Epithelial cell of prostate (primary cell): ENCODE measurements around the gene FASLG.

Source experiments
- DNase-seq: peaks from one replicate; pipeline ENCODE4 v3.0.0-alpha.2; 2011; ENCODE audit warnings: low read depth, low spot score
- H3K27ac ChIP-seq: fragments of 450-650 bp; 2 replicates; pipeline ENCODE4 v1.5.1; 2017; ENCODE audit warnings: mild to moderate bottlenecking

Gene FASLG

DNA sequence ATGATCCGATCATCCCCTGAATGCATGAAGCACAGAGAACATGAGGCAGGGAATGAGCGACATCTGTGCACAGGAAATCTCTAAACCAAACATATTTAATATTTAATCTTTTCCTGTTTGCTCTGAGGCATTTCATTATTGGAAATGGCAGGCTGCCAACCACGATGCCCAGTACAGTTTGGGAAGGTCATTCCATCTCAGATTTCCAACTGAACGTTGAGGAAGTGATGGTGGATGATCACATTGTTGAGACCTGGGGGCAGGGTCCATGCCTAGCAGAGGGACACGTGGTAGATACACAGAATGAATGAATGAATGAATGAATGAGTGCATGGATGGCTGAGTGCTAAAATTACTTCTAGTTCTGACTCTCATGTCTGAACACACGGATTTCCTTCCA, 15.9 kb upstream of the FASLG start:
- no peak overlapping the region for H3K27ac ChIP-seq
- DNase-seq, result no peak

- no peak for DNase-seq
- no peak overlapping the region for H3K27ac ChIP-seq
Measured at GRCh38 chr1:172646653-172647052, 12.2 kb upstream of the FASLG start.

- DNase-seq, result no peak
- H3K27ac ChIP-seq, result no peak overlapping the region
Measured at GRCh38 chr1:172647110-172647564, 11.8 kb upstream of the FASLG start.

- H3K27ac ChIP-seq, result no peak overlapping the region
- no peak for DNase-seq
Measured at GRCh38 chr1:172647987-172648386, 10.9 kb upstream of the FASLG start.

DNA sequence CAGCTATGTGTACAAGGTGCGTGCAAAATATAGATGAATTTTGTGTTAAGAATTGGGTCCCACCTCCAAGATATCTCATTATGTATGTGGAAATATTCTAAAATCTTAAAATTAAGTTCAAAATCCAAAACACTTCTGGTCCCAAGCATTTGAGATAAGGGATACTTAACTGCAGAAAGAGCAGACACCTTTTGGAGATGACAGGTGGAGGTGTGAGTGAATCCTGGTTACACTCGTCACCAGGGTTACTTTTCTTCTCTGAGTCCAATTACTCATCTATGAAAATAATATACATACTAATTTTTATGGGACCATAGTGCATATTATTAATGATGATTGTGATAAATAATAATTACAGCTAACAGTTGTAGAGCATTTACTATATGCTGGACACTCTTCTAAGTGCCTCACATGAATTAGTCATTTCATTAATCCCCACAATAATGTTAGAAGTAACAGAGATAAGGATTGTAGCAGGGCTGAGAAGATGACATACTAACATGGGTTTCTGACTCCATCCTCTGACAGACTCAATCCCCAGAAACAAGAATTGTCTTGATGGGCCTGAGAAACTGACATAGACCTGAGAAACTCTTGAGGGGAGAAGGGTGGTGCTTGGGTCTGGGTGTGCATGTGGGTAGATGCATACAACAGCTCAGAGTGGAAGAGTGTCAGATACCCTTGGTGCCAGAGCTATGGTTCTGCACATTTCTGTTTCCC, 8.3 kb upstream of the FASLG start:
- no peak for DNase-seq
- H3K27ac ChIP-seq, result no peak overlapping the region

DNA sequence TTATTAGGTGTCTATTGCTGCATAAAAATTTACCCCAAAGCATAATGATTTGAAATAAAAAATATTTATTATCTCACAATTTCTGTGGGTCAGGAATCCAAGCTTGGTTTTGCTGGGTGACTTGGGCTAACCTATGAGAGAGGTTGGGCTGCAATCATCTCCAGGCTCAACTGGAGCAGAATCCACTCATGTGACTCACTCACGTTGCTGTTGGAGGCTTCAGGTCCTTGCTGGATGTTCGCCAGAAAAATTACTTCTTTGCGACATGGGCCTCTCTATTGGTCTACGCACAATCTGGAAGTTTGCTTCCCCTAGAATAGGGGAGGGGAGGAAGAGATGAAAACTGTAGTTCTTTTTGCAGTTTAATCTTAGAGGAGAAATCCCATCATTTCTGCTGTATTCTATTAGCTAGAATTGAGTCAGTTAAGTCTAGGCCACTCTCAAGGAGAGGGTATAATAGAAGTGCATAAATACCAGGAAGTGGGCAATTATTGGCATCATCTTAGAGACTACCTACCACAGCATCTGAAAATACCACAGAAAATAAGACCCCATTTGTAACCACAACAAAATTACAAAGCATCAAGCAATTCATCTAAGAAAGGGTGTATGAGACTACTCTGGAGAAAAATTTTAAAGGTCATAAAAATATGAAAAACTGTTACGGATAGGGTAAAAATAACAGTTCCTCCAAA, 5.7 kb upstream of the FASLG start:
- H3K27ac ChIP-seq, result no peak overlapping the region
- DNase-seq, result no peak

DNA sequence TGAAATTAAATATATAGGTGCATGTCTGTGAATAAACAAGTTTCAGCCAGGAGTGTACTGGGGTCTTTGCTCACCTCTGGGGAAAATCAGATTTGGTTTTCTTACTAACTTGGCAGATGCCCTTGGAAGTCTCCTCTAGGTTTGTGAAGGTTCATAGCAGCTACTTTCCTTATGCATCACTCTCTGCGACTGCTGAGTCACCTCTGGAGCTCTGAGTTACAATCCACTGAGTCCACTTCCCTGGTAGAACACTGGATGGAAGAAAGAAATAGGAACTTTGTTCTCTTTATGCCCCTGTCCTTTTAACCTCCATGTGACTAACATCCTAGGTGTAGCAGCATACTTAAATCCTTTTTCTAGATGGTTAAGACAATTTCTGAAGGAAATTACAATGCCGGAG, 4.4 kb upstream of the FASLG start:
- DNase-seq, result no peak
- H3K27ac ChIP-seq, result no peak overlapping the region

- no peak overlapping the region for H3K27ac ChIP-seq
- no peak for DNase-seq
Measured at GRCh38 chr1:172656576-172656975, 2.3 kb upstream of the FASLG start.

- H3K27ac ChIP-seq, result no peak overlapping the region
- no peak for DNase-seq
Measured at GRCh38 chr1:172657586-172657985, 1.3 kb upstream of the FASLG start.

GRCh38 chr1:172661107-172661506, 2.2 kb downstream of the FASLG start:
- no peak for DNase-seq
- H3K27ac ChIP-seq, result no peak overlapping the region

- peak overlapping the region; percentile 1 for H3K27ac ChIP-seq
Measured at GRCh38 chr1:172662464-172663109, 3.7 kb downstream of the FASLG start.

DNA sequence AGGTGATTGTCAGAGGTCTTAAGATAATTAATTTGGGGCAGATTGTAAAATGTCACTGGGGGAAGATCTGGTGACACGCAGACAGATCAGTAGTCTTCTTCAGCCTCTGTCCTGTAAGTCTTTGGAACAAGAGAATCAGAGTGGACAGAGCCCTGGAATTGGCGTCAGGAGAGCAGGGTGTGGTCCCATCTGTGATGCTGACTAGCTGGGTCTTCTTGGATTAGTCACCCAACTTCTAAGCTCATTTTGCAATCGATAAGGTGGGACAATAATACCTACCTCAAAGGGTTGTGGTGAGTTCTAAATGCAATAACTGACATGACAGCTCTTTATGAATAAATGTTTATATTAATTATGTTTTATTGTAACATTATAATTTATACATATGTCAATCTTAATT, 4.8 kb downstream of the FASLG start:
- no peak for DNase-seq
- no peak overlapping the region for H3K27ac ChIP-seq

More at GRCh38 chr1:172662464-172663109, 3.7 kb downstream of the FASLG start:
- peak; percentile 31 for DNase-seq

DNA sequence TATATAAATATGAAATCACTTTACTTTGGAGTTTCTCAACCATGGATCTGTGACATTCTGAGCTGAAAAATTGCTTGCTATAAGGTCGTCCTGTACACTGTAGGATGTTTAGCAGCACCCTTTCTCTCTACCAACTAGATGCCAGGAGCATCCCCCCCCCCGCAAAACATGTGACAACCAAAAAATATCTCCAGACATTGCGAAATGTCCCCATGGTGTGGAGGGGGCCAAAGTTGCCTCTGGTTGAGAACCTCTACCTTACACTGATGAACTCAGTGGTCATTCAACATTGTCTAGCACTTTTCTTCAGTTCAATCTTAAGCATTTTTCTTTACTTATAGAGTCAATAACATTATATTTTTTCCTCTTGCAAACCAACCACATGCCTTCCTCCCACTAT, 9.2 kb downstream of the FASLG start:
- no peak overlapping the region for H3K27ac ChIP-seq
- DNase-seq, result no peak

- DNase-seq, result no peak
- no peak overlapping the region for H3K27ac ChIP-seq
Measured at GRCh38 chr1:172669011-172669410, 10.1 kb downstream of the FASLG start.

- no peak overlapping the region for H3K27ac ChIP-seq
- DNase-seq, result no peak
Measured at GRCh38 chr1:172670316-172670715, 11.4 kb downstream of the FASLG start.

DNA sequence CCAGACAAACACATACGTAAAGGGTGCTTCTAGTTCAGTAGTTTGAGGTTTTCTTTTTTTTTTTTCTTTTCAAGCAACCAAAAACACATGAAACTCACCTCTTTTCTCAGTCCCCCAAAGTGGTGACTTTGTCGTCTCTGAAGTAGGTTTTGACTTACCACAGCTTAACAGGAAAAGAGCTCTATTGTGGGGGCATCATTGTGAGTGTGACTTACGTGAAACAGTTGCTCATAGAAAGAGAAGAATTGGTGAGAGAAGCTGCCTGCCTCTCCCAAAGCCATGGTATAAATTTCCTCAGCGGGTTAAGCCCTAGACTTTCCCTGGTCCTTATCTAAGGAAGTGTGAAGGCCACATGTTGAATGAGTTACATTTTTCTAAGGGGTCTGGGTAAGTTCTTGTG, 11.9 kb downstream of the FASLG start:
- no peak overlapping the region for H3K27ac ChIP-seq
- no peak for DNase-seq

GRCh38 chr1:172671591-172671990, 12.7 kb downstream of the FASLG start:
- DNase-seq, result no peak
- H3K27ac ChIP-seq, result no peak overlapping the region

GRCh38 chr1:172672720-172673119, 13.8 kb downstream of the FASLG start:
- DNase-seq, result no peak
- H3K27ac ChIP-seq, result no peak overlapping the region

DNA sequence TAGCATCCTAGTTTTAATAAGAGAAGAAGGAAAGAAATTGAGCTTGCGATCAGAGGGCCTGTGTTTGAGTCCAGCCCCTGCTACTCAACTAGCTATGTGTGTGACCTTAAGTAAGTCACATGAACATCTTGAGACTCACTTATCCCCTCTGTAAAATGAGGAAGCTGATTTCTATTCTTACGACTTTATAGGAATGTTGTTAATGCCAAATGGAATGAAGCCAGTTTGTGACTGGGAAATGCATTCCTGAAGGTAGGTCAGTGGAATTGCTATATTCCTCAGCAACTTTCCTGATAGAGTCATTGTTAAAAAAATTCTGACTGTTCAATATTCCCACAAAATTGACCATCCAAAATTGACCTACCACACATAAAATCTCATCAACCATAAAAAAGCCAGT, 14.9 kb downstream of the FASLG start:
- DNase-seq, result no peak
- H3K27ac ChIP-seq, result no peak overlapping the region

DNA sequence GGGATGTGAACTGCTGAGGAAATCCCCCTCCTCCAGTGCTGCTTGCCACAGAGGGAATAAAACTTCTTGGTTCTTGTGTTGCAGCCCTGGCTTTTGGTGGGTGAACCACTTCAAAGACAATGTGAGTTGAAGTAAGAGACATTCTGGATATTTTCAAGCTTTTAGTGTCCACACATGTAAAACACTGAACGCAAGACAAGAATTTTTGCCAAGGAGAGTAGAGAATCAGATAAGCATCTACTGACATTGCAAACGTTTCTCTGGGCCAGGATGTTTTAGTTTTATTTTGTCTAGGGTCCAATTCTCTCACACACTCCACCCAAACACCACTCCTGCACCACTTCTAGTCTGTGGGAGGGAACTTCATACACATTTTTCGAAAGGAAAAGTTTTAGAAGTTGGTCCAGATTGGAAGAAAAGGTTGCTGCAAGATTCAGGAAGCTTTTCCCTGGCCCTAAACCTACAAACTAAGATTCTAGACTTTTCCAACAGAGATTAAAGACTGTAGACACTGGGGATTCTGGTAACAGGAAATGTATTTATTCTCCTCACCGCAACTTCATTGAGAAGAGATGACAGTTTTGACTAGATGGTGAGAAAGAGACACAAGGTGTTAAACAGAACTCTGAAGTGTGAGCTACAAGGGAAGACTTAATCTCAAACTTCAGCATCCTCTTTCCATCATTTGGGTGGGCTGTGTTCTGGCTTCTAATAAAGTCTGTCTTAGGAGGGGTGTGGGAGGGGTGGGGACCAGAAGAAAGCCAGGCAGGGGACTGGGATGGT, 16.1 kb downstream of the FASLG start:
- DNase-seq, result no peak
- no peak overlapping the region for H3K27ac ChIP-seq
